ENCODE results near the gene CST9. TPM values are rescaled to one million over a fixed set of nuclear protein-coding genes. Genes with fewer than 3 reads are reported as not detected.
"Not testable (repeated sequence)": the region's sequence is repeated elsewhere in the genome, so short reads cannot be mapped to it uniquely, and the experiment has no call there.

Gene CST9
- total and polyA plus RNA-seq, 2 donors (not counting 3 experiments of a cell fraction or from before 2014, with no cell fraction given) = not detected

DNA sequence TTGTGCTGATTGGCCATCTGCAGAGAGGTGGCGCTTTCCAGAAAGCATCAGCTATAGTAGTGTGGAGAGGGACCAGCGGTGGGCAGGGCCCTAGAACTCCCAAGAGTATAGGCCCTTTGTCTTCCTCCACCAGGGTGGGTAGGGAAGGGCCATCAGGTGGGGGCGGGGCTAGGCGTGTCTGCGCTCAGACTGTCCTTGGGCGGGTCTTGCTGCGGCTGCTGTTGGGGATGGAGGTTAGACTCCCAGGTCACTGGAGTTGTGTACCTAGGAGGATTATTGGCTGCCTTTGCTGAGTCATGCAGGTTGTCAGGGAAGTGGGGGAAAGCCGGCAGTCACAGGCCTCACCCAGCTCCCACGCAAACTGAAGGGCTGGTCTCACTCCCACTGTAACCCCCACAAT is 23.9 kb downstream of the CST9 start:
- CTCF ChIA-PET; DNase-seq (ENCODE audit: low read depth, low spot score): not testable (repeated sequence)

DNA sequence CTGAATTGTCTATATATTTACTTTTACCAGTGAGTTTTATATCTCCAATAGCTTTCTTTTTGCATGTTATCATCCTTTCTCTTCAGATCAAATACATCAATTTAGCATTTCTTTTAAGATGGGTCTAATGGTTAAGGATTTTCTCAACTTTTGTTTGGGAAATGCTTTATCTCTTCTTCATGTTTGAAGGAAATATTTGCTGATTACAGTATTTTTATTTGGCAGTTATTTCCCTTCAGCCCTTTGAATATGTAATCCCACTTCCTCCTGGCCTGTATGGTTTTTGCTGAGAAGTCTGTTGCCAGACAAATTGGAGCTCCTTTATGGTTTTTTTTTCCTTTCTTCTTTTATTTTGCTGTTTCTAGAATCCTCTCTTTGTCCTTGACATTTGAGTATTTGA is 30.7 kb downstream of the CST9 start:
- Histone ChIP-seq H3K4me2 (ENCODE audit: insufficient read depth, low read length) (no peak overlapping the region), H3K9me1 (replicated peaks; ENCODE audit: control insufficient read depth, extremely low read depth, insufficient read depth, low read length) (no peaks in the 10 kb centered on the region), H3K9me3 (replicated peaks; ENCODE audit: control insufficient read depth, insufficient read depth, low read length) (no peaks in the 10 kb centered on the region), H3K79me2 (ENCODE audit: control insufficient read depth, insufficient read depth, low read length) (no peaks in the 10 kb centered on the region), H4K20me1 (replicated peaks; ENCODE audit: control insufficient read depth, extremely low read depth, insufficient read depth, low read length) (no peaks in the 10 kb centered on the region), H3K4me3 (replicated peaks in 1 of 3; ENCODE audit: insufficient read depth in 1 of 3, low read depth in 1 of 3, low read length in 3 of 3) (no peak overlapping the region), H3K27me3 (ENCODE audit: control insufficient read depth in 2 of 2, insufficient read depth in 2 of 2, low read length in 2 of 2) (peaks cover 0 to 1% of the 10 kb centered on the region in 2 experiments), H2AFZ (ENCODE audit: low read depth, low read length) (no peak overlapping the region), H3K9ac (replicated peaks; ENCODE audit: extremely low read depth, insufficient read depth, low read length) (no peak overlapping the region), H3K27ac (ENCODE audit: insufficient read depth, low read depth, low read length) (no peak overlapping the region), H3K36me3 (ENCODE audit: control insufficient read depth in 2 of 2, extremely low read depth in 1 of 2, insufficient read depth in 2 of 2, low read length in 2 of 2) (no peaks in the 10 kb centered on the region), H3K4me1 (ENCODE audit: control insufficient read depth, extremely low read depth, insufficient read depth, low read length) (no peaks in the 10 kb centered on the region)
- CTCF ChIA-PET = interaction anchor here (1.2 kb wide), 1 partner anchor 32 kb away, joined by 3 read pairs; no protein-coding TSS in a partner anchor
- intact Hi-C loops (cut with micrococcal nuclease) (no loop called here), dilution Hi-C loops (cut with MboI; ENCODE audit: extremely low pct_ligation_motif_present, low sequenced_read_pairs) (no loop called here)
- FAIRE-seq (no peak), DNase-seq (ENCODE audit: low read depth, low spot score) (no peak)
- no peak for TF ChIP-seq EZH2 (IDR thresholded peaks at IDR 0.05; ENCODE audit: borderline replicate concordance, low read depth, low read length, severe bottlenecking)
- BruUV-seq (replicated peaks) = no TSS peak
- POLR2A ChIA-PET = no interaction called here

More for the DNA sequence above, 23.9 kb downstream of the CST9 start:
- H3K79me2 ChIP-seq (ENCODE audit: control insufficient read depth, insufficient read depth, low read length); H2AFZ ChIP-seq (ENCODE audit: low read depth, low read length); H3K27me3 ChIP-seq (ENCODE audit: control insufficient read depth in 2 of 2, insufficient read depth in 2 of 2, low read length in 2 of 2); H3K9me3 ChIP-seq (replicated peaks; ENCODE audit: control insufficient read depth, insufficient read depth, low read length); H3K36me3 ChIP-seq (ENCODE audit: control insufficient read depth in 2 of 2, extremely low read depth in 1 of 2, insufficient read depth in 2 of 2, low read length in 2 of 2); POLR2A ChIA-PET; intact Hi-C loops (cut with micrococcal nuclease); H3K27ac ChIP-seq (ENCODE audit: insufficient read depth, low read depth, low read length); dilution Hi-C loops (cut with MboI; ENCODE audit: extremely low pct_ligation_motif_present, low sequenced_read_pairs); H3K4me1 ChIP-seq (ENCODE audit: control insufficient read depth, extremely low read depth, insufficient read depth, low read length); H4K20me1 ChIP-seq (replicated peaks; ENCODE audit: control insufficient read depth, extremely low read depth, insufficient read depth, low read length); H3K4me3 ChIP-seq (replicated peaks in 1 of 3; ENCODE audit: insufficient read depth in 1 of 3, low read depth in 1 of 3, low read length in 3 of 3); BruUV-seq (replicated peaks); H3K9me1 ChIP-seq (replicated peaks; ENCODE audit: control insufficient read depth, extremely low read depth, insufficient read depth, low read length); H3K4me2 ChIP-seq (ENCODE audit: insufficient read depth, low read length); FAIRE-seq; H3K9ac ChIP-seq (replicated peaks; ENCODE audit: extremely low read depth, insufficient read depth, low read length): not testable (repeated sequence)

All from endothelial cell of umbilical vein (primary cell).